ENCODE data around the gene GPLD1. TPM values are rescaled to one million over a fixed set of nuclear protein-coding genes. Genes with fewer than 3 reads are reported as not detected.
A peak's percentile ranks its signal among the peaks of the same experiment; 100 is the strongest.

GPLD1 gene
- total RNA-seq, 4 donors from 2014 or later: 3.8 to 5.3 (median 4.1) TPM

DNA sequence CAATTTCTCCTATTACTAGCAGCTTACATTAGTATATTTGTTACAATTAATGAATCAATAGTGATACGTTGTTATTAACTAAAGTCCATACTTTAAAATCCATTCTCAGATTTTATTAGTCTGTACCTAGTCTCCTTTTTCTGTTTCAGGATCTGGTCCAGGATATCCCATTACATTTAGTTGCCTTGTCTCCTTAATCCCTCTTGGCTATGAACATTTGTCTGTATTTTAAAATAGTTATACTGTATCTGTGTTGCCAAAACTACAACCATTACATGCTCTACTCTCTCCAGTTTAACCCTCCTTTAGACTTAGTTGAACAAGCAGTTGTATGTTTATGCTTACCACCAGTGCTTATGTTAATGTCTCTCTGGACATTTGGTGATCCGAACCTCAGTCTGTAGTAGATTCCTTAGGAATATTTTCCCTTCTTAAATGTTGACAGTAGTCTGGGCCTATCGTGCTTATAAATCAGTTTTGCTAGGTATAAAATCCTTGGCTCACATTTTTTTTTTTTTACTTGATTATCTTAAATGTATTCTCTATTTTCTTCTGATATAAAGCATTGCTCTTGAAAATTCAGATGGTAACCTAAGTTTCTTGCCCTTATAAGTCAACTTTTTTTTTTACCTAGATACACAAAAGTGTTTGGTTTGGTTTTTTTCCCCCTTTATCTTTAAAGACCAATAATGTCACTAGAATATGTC, 17.6 kb upstream of the GPLD1 start:
- intact Hi-C loops (cut with DNase I): no loop called here
- Histone ChIP-seq H3K27me3 (no peaks in the 10 kb centered on the region), H3K4me3 (no peak overlapping the region), H3K9me3 (no peaks in the 10 kb centered on the region), H3K4me1 (no peaks in the 10 kb centered on the region), H3K27ac (replicated peaks in 1 of 4) (no peak overlapping the region), H3K36me3 (peaks cover 0 to 46% (median 36%) of the 10 kb centered on the region in 4 donors)
- no peak for DNase-seq (ENCODE audit: extremely low spot score)
- 89% methylated on average over 3 of the region's 3 CpGs for WGBS
- no peak for TF ChIP-seq EP300 (IDR thresholded peaks at IDR 0.05)
- TF ChIP-seq, protein P1, sequence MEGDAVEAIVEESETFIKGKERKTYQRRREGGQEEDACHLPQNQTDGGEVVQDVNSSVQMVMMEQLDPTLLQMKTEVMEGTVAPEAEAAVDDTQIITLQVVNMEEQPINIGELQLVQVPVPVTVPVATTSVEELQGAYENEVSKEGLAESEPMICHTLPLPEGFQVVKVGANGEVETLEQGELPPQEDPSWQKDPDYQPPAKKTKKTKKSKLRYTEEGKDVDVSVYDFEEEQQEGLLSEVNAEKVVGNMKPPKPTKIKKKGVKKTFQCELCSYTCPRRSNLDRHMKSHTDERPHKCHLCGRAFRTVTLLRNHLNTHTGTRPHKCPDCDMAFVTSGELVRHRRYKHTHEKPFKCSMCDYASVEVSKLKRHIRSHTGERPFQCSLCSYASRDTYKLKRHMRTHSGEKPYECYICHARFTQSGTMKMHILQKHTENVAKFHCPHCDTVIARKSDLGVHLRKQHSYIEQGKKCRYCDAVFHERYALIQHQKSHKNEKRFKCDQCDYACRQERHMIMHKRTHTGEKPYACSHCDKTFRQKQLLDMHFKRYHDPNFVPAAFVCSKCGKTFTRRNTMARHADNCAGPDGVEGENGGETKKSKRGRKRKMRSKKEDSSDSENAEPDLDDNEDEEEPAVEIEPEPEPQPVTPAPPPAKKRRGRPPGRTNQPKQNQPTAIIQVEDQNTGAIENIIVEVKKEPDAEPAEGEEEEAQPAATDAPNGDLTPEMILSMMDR (IDR thresholded peaks at IDR 0.05): no peak
- TF ChIP-seq POLR2A (IDR thresholded peaks at IDR 0.05; ENCODE audit: low read depth): no peak
- no peak for TF ChIP-seq POLR2AphosphoS5 (IDR thresholded peaks at IDR 0.05)

DNA sequence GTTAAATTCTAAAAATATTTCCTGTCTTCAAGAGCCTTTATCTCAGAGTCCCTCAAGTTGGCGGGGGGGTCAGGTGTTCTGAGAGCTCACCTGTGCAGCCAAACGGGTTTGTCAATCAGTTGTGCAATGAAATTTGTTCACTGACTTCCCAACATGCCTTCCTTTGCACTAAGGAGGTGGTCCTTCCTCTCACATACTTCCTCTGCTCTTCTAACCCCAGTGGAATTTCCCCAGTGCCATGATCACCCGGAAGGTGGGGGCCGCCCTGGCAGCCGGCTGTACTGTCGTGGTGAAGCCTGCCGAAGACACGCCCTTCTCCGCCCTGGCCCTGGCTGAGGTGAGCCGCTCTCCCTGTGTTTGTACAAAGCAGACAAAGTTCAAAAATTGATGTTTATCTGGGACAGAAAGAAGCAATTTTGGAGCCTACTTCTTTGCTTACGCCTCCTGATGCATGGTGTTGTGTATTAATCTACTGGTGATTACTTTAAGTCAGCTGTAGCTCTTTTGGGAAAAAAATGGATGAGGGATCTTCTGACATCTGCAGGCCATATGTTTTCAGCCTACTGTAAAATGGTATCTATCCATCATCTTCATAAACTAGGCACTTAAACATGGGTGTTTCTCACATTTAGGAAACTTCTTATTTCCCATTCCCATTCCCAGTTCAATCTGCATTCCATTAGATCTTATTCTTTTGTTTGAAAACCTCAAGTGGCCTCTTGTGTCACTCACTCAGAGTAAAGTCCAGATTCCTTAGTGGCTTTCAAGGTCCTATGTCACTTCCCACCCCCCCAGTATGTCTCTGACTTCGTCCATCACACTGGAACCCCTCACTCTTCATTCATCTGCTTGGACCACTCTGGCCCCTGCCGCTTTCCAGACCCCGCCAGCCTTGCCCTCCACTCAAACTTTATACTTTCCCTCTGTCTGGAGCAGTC, 15.5 kb upstream of the GPLD1 start:
- H3K36me3 ChIP-seq: peaks cover 0 to 47% (median 32%) of the 10 kb centered on the region in 4 donors
- no peaks in the 10 kb centered on the region for H3K9me3 ChIP-seq
- no peak for DNase-seq (ENCODE audit: extremely low spot score)
- H3K4me1 ChIP-seq: no peaks in the 10 kb centered on the region
- intact Hi-C loops (cut with DNase I): no loop called here
- H3K4me3 ChIP-seq: no peak overlapping the region
- no peaks in the 10 kb centered on the region for H3K27me3 ChIP-seq
- TF ChIP-seq, protein P1 (IDR thresholded peaks at IDR 0.05): no peak
- TF ChIP-seq POLR2A (IDR thresholded peaks at IDR 0.05; ENCODE audit: low read depth) (no peak), EP300 (IDR thresholded peaks at IDR 0.05) (no peak)
- H3K27ac ChIP-seq (replicated peaks in 1 of 4): no peak overlapping the region
- WGBS: 95% methylated on average over 10 of the region's 14 CpGs

DNA sequence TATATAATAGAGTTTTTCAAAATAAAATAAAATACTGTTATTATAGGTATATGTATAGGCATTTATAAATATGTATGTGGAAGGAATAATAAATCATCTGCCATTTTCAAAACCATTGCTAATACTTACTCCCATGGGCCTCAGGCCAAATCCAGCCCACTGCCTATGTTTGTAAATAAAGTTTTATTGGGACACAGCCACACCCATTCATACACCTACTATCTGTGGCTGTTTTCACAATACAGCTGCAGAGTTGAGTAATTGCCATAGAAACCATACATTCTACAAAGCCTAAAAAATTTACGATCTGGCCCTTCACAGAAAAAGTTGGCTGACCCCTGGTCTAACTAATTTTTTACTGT, 14.9 kb upstream of the GPLD1 start:
- no peak overlapping the region for H3K4me3 ChIP-seq
- peak; percentile 19 for DNase-seq (ENCODE audit: extremely low spot score)
- no peaks in the 10 kb centered on the region for H3K9me3 ChIP-seq
- no peaks in the 10 kb centered on the region for H3K27me3 ChIP-seq
- H3K4me1 ChIP-seq: no peaks in the 10 kb centered on the region
- TF ChIP-seq POLR2AphosphoS5 (IDR thresholded peaks at IDR 0.05): no peak
- TF ChIP-seq POLR2A (IDR thresholded peaks at IDR 0.05; ENCODE audit: low read depth): no peak
- no peak for TF ChIP-seq EP300 (IDR thresholded peaks at IDR 0.05)
- TF ChIP-seq, protein P1 (IDR thresholded peaks at IDR 0.05): no peak
- H3K27ac ChIP-seq (replicated peaks in 1 of 4): no peak overlapping the region
- intact Hi-C loops (cut with DNase I): no loop called here
- peaks cover 0 to 47% (median 32%) of the 10 kb centered on the region in 4 donors for H3K36me3 ChIP-seq
- 89% methylated on average over 1 of the region's 1 CpG for WGBS

DNA sequence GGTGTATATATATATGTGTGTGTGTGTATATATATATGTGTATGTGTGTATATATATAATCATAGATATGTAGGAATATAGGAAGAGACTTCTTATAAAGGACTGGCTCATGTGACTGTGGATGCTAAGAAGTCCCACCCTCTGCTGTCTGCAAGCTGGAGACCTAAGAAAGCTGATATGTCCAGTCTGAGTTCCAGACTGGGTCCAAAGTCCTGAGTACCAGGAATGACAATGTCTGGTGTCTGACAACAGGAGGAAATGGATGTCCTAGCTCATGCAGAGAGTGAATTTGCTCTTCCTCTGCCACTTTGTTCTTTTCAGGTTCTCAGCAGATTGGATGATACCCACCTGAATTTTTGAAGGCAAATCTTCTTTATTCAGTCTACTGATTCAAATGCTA, 12.5 kb upstream of the GPLD1 start:
- H3K27ac ChIP-seq (replicated peaks in 1 of 4): no peak overlapping the region
- no peaks in the 10 kb centered on the region for H3K27me3 ChIP-seq
- intact Hi-C loops (cut with DNase I): no loop called here
- H3K36me3 ChIP-seq: peaks cover 0 to 41% (median 30%) of the 10 kb centered on the region in 4 donors
- peaks cover 0 to 3% (median 0%) of the 10 kb centered on the region in 4 donors for H3K9me3 ChIP-seq
- no peak for DNase-seq (ENCODE audit: extremely low spot score)
- TF ChIP-seq POLR2AphosphoS5 (IDR thresholded peaks at IDR 0.05) (no peak), EP300 (IDR thresholded peaks at IDR 0.05) (no peak)
- no peak overlapping the region for H3K4me3 ChIP-seq
- no peaks in the 10 kb centered on the region for H3K4me1 ChIP-seq

DNA sequence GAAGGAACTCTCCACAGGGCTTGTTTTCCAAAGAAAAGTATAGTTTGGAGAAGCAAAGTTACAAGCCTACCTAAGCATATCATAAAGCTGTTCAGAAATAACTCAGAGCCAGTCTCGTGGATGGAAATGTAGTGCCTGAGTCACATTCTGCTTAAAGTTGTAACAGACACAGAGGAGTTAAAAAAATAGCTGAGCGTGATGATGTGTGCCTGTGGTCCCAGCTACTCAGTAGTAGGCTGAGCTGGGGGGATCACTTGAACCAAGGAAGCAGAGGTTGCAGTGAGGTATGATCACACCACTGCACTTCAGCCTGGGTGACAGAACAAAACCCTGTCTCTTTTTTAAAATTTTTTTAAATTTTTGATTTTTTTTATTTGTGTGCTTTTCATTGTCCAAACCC, 12.0 kb upstream of the GPLD1 start:
- peaks cover 0 to 2% (median under 1%) of the 10 kb centered on the region in 4 donors for H3K4me1 ChIP-seq
- H3K4me3 ChIP-seq: no peak overlapping the region
- H3K27ac ChIP-seq (replicated peaks in 1 of 4): no peak overlapping the region
- 78% methylated on average over 2 of the region's 2 CpGs for WGBS
- H3K9me3 ChIP-seq: peaks cover 0 to 3% (median 0%) of the 10 kb centered on the region in 4 donors
- TF ChIP-seq, protein P1 (IDR thresholded peaks at IDR 0.05): no peak
- TF ChIP-seq POLR2A (IDR thresholded peaks at IDR 0.05; ENCODE audit: low read depth) (no peak), EP300 (IDR thresholded peaks at IDR 0.05) (no peak), POLR2AphosphoS5 (IDR thresholded peaks at IDR 0.05) (no peak)
- intact Hi-C loops (cut with DNase I): no loop called here
- peaks cover 0 to 41% (median 29%) of the 10 kb centered on the region in 4 donors for H3K36me3 ChIP-seq
- H3K27me3 ChIP-seq: no peaks in the 10 kb centered on the region
- DNase-seq (ENCODE audit: extremely low spot score): no peak

Data from esophagus muscularis mucosa (tissue), 4 donors.